Midbrain (tissue), 1 donor: Measurements from ENCODE around the gene GAS2L3.
"Not testable (repeated sequence)": the region's sequence is repeated elsewhere in the genome, so short reads cannot be mapped to it uniquely, and the experiment has no call there.

Source experiments
- DNase-seq: peaks from one replicate; lab custom pipeline; 2025; lab: John Stamatoyannopoulos, UW

GAS2L3 gene

DNA sequence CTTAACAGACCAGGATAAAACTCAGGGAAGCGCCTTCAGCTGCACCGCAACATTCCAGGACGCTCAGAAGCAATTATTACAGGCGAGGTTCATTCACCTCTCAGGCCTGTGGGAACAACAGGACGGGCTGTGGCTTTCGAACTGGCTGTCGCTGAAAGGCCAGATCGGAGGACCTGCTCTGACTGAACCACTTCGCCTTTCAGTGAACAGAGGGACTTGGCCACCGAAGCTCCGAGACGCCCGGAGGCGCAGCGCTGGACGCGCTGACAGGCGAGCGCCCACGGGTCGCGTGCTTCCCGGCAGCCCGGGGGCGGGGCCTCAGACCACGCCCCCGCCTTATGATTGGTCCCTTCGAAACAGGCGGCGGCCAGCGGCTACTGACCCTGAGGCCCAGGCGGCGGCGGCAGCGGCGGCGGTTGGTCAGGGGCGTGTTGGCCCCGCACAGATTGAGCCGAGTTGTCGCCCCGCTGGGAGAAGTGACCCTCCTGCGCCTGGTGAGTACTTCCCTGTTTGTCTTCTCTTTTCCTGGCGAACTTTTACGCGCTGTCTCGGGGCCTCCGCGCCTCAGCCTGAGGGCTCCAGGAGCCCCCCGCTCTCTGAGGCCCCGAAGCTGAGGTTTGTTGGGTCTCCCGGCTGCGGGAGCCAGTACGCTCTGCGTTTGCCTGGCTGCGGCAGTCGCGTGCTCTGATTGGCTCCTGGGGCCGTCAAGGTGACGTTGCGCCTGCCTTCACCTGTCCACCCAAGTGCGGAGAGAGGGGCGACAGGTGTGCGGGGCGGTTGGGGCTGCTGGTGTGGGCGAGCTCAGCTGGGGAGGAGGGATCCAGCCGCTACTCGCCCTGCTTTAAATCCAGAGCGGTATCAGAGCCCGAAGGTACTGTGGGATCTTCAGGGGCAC, at the start of gene GAS2L3:
Gene GAS2L3 (plus strand): TSS at position 393 of the 895 bp plus-strand sequence. CDS start 21,221 bp downstream, outside the sequence.
- peak; percentile 86 for DNase-seq

DNA sequence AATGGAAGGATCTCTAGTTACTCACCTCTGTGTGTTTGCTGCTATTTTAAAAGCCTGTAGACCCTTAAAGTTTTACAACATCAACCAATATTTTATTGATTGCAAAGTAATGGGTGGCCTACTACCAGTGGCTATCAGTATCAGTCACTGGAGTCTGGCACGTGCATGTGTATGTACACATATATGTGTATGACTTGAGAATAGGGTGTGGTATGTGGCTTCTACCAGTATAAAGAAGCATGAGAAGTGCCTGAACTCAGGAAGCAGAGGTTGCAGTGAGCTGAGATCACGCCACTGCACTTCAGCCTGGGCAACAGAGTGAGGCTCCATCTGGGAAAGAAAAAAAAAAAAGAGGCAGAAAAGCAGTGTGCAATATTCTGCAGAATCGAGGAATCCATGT, 45.5 kb upstream of the GAS2L3 start:
- no peak for DNase-seq

DNA sequence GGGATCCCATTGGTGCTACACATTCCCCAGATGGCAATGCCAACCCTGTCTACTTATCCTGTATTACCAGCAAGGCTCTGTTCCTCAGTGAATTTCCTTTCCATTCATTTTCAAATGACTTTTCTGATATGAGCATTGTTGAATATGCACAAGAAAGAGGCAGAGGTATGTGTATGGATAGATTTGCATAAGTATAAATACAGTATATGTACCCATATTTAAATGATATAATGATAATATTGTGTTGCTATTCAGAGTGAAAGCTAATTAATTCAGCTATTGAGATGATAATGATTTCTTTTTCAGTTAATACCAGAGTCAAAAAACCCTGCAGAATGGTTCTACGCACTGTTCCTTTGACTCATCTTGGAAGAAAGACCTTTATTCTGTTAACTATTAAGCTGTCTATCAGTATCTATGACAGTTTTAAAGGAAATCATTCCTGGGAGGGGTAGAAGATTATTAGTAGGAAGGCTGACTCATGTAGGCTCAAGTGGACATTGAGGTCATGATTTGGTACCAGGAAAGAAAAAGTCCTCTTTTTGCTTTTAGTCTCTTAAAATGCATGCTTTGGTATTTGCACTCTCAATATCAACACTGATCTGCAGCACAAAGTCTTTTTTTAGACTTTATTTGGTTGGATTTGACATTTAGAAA, 44.9 kb upstream of the GAS2L3 start:
- DNase-seq = no peak

DNA sequence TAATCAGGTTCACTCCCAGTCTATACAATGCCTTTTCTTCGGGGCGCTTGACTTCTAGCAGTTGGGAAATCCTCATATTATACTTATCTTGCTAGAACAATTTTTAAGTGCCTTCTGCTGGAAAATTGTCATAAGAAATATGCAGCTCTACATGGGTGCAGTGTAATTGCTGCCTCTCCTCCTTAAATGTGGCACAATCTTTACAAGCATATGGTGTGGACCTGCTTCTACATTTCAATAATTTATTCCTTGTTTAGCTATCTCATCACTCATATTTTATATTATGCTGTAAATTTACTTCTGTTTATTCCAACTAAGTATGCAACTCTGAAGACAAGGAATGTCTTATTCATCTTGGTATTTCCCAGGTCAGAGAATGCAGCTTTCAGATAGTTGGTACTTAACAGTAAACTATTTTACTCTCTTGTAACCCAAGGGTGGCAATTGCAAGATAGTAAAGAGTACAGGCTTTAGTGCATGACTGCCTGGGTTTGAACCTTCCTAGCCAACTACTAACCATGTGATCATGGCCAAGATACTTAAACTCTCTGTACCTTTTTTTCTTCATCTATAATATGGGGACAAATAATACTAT, 43.6 kb upstream of the GAS2L3 start:
- no peak for DNase-seq

DNA sequence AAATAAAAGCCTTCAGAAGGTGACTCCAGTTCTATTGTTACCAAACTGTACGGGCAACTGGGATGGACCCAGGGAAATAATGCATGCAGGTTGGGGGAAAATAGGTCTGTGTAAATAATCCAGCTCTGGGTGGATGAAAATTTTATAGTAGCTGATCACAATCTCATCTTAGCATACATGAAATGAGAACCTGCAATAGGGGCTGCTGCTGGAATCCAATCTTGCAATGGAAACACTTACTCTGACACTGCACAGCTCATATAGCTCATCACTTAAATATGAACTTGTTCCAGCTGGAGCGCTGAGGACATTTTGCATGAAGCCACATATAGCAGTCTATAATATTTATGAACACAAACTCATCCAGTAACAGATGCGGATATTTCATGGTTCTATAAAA, 40.1 kb upstream of the GAS2L3 start:
- DNase-seq = no peak

DNA sequence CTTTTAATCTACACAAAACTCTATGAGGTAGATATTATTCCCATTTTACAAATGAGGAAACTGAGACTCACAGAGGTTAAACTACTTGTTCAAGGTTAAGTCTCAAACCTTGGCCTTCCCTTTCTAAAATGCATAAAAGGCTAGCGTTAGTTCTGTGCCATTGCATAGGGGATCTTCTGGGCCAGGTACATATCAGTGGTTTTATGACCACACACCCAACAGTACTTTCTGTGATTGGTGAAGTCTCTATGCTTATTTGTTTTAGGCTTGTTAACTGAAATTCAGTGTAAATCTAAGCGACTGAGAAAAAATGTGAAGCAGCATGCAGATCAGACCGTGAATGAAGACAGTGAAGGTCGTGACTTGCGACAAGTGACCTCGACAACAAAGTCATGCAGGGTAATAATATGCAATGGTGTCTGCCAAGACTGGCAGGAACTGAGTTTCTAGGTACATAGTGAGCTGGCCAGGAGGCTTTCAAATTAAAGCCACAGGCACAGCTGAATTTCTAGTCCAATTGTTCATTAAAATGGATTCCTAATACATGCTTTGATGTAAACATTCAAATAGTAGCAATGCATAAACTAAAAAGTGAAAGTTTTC, 38.8 kb upstream of the GAS2L3 start:
- no peak for DNase-seq

DNA sequence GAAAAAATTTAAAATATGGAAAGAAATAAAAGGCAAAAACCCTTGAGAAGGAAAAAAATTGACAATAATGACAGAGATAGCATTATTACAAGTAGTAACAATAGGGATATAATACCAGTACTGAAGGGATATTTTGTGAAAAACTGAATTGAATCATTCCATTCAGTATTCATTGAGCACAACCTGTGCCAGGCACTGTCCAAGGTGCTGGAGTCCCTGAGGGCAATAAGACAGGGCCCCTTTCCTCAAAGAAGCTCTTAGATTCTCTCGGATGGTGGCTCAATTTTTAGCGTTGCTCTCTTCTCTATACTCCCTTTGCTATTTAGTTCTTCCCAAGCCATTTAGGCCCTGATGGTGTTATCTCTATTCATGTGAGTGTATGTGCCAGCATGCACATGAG, 34.3 kb upstream of the GAS2L3 start:
- no peak for DNase-seq

DNA sequence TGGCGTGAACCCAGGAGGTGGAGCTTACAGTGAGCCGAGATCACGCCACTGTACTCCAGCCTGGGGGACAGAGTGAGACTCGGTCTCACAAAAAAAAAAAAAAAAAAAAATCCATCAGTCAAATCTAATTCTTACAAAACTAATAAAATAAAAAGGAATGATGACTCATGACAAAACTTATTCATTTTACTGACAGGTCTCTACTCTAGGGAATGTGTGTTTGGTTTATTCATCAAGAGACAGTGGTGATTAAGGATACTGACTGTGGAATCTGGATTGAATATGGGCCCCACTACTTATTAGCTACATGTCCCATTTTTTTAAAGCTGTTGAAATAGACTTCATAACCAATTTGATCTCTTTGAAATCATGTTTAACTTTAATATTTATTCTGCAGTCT, 29.3 kb upstream of the GAS2L3 start:
- no peak for DNase-seq

DNA sequence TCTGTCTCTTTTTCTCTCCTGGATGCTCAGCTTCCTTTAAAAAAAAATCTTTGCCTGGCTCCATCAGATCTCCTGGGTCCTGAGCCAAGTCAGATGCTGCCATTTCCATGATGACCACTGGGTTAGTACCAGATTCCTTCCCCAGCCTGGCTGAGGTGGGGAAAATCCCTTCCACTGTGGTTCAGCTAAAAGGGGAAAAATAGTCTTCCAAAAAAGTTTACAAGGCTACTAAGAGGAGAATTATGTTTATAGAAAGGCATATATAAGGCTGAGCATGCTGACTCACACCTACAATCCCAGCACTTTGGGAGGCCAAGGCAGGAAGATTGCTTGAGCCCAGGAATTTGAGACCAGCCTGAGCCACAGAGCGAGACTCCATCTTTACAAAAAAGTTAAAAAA, 28.4 kb upstream of the GAS2L3 start:
- no peak for DNase-seq

DNA sequence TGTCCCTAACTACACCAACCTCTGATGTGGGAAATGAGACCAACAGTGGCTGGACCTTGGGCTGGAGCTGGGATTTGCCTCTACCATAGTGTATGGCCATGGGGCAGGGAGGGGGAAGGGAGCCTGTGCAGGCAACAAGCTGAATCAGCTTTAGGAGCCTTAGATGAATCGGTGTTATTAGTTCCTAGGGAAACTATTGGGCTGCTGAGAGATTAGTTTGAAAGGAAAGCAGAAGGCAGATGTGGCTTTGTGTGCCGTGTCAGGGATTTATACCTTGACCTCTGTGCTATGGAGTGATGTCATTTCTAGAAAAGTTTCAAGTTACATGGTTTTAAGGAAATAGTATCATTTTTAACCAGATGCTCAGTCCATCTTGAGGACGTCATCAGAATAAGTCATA, 19.5 kb upstream of the GAS2L3 start:
- no peak for DNase-seq

DNA sequence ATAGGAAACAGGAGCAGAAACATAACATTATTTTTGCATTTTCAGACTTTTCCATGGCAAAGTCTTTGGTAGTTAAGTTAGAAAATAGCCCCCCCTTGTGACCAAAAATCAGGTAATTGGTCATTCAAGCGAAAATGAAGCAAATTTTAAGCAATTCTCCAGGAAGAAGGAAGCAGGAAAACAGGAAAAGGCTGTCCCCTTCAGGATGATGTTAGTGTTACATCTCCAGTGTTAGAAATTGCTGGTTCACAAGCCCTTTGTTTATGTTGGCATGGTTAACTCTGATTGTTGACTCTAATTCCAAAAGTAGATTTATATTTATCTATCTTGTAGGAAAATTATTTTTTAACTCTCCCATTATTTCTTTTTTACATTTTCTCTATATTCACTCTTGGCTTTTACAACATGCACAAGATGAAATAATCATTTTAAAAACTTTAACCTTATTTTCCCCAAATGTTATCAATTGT, 18.8 kb upstream of the GAS2L3 start:
- peak; percentile 85 for DNase-seq

DNA sequence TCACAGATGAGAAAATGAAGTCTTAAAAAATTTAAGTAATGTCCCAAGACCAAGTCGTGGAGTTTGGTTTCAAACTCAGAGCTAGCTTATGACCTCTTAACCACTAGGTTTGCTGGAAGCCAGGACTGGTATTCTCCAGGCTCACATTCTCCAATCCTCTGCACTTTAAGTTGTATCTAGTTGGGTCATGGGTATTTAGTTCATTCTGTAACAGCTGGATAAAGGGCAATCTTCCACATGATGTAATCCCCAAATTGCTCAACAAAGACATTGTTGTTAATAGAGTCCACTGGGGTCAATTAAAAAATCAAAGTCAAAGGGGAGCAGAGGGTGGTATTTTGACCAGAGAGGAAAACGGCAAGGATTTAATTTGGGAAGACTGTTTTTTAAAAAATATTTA, 17.8 kb upstream of the GAS2L3 start:
- no peak for DNase-seq

DNA sequence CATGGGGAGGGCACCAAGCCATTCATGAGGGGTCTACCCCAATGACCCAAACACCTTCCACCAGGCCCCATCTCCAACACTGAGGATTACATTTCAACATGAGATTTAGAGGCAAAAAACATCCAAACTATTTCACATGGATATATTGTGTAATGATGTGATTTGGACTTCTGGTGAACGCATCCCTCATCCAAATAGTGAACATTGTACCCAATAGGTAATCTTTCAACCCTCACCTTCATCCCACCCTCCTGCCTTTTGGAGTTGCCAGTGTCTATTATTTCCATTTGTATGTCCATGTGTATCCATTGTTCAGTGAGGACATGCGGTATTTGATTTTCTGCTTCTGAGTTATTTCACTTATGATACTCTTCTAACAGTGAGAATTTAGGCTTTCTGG, 16.1 kb upstream of the GAS2L3 start:
- no peak for DNase-seq

DNA sequence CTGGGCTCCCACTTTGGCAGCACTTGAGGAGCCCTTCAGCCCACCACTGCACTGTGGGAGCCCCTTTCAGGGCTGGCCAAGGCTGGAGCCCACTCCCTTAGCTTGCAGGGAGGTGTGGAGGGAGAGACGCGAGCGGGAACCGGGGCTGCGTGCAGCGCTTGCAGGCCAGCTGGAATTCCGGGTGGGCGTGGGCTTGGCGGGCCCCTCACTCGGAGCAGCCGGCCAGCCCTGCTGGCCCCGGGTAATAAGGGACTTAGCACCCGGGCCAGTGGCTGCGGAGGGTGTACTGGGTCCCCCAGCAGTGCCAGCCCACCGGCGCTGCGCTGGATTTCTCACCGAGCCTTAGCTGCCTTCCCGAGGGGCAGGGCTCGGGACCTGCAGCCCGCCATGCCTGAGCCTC, 14.2 kb upstream of the GAS2L3 start:
- DNase-seq = not testable (repeated sequence)

DNA sequence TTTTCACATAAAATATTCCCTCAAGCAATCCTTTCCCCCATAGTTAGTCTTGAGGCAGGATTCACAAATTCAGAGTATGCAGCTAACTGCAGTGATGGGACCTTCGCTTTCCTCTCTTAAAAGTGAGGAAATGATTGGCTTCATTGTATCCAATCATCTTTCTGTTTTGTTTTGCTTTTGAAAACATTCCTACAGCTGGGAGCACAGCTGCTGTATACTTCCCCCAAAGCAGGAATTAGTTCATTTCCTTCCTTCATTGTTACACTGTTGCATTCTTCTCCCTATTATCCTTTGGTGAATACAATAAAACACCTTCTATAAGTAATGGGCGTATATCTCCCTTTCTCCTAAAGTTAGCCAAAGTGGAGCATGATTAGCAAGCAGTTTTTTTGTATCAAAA, 9.4 kb upstream of the GAS2L3 start:
- no peak for DNase-seq

DNA sequence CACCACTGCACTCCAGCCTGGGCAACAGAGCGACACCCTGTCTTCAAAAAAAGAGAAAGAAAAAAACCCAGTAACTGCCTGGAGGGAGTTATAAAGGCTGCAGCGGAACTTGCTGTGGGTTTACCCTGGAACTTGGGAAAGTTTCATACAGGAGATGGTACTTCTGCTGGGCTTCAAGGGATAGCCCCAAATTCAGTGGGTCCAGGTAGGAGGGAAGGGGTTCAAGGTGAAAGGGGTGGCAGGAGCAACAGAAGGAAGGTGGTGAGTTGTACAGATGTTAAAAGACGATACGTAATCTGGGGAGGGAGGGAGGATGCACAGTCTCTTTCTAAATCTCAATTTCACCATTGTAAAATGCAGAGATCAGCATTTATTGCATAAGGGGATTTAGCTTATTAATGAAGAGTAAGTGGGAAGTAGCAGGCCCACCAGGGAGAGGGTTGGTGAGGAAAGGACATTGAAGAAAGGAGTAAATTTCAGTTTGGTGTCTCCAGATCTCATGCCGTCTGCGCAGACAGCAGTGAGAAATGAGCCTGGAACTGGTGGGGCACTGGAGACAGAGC, 8.5 kb upstream of the GAS2L3 start:
- DNase-seq = no peak

DNA sequence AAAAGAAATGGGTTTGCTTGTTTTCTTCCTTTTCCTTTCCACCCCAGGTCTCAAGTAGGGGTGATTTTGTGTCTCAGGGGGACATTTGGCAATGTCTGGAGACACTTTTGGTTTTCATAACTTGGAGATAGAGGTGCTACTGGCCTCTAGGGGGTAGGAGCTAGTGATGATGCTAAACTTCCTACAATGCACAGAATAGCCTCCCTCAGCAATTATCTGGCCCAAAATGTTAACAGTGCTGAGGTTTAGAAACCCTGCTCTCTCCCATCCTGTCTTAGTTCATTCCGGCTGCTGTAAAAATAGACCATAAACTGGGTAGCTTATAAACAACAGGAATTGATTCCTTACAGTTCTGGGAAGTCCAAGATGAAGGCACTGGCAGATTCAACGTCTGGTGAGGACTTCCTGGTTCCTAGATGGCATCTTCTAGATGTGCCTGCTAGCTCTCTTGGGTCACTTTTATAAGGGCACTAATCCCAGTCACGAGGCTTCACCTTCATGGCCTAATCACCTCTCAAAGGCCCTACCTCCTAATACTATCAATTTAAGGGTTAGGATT, 7.4 kb upstream of the GAS2L3 start:
- DNase-seq = no peak

DNA sequence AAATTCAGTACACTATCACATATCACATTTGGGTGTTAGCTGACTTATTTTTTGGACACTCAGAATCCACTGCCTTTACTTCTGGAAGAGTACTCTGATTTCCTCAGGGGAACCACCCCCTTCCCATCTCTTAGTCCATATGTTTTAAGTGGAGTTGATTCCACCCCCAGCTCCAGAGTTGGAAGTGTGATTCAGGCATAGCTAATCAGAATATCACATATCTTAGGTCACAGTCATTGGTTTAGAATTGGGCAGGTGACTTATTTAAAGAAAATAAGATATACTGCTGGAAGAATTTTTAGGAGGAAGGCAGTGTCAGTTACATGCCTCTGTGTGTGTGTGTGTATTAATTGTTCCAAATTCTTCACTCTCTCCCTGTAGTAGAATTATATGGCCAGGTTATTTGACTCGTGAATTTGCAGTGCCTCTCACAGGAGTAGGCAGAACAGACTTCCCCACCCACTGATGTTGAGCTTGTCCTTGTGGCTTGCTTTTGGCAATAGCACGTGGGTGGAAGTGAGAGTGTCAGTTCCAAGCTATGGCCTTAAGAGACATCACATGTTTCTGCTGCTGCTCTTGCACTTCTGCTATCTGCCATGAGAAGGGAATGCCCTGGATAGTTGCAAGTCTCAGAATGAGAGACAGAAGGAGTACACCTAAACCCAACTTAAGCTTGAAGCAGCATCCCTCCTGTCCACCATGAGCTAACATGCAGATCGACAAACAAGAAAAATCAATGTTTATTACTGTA, 6.4 kb upstream of the GAS2L3 start:
- peak; percentile 32 for DNase-seq

DNA sequence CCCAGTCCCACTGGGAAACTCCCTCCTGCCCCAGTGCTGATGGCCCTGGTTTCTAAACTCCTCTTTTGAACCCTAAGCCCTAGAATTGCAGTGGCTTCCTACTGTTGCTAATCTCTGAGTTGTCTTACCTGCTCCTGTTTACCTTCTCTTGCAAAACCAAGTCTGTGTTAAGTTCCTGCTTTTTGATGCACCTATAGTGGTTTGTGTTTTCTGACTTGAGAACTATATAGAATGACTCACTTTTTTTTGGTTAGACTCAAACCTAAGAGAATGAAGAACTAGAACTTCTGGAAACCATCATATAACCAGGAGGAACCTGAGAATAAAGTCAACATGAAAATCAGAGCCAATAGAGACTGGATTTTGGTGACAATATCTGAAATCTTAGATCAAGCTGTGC, 5.5 kb upstream of the GAS2L3 start:
- DNase-seq = no peak

DNA sequence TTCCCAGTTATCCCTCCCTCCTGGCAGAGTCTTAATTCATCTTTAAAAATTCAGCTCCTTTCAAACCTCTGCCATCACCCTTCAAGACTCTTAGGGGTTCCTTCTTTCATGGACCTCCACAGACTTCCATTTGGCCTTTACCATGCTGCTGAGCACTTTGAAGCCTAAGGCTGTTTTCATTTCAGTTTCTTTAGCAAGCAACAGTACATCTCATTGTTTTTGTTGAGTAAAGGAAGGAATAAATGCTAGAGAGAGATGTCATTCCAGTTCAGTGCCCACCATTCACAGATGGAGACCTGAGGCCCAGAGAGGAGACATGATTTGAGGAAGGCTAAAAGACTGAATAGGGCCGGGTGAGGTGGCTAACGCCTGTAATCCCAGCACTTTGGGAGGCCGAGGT, 1.3 kb upstream of the GAS2L3 start:
- DNase-seq = no peak
